ENCODE data around the gene SEPTIN10.

The SEPTIN10 gene

DNA sequence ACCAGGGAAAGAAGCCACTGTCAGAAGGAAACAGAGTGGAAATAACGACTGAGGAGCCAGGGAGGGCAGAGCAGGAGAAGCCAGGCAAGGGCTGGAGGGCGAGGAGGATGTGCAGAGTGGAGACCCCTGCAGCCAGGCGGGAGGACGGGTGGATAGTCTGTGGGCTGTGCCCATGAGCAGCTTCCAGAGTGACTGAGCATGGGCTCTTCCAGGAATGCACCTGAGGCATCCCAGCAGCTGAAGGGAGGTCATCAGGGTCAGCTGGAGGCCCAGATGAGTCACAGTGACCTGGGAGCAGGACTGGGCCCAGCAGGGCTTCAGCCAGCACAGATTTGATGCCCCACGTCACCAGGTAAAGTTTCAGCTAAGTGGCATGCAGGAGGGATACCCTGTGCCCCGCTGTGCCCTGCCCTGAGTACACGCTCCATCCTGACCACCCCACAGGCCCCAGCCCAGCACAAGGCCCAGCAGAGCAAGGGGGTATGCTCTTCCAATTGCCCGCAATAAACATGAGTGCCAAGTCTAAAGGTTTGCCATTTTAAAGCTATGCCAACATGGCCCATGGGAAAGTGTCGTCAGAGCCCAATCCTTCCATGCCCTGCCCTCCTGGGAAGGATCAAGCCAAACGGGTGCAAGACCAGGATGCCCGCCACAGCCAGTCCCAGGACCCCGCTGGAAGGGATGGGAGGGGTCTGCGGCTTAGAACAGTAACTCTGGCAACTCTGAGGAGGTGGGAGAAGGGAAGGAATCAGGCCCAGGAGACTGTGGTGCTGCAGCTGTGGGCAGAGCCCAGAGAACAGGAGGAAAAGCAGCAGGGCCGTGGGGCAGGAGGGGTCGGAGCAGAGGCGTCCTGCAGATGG, 85.7 kb downstream of the SEPTIN10 start:
- Histone ChIP-seq H3K4me3 (ENCODE audit: low read depth, low read length) (no peak overlapping the region), H3K36me3 (replicated peaks) (no peaks in the 10 kb centered on the region), H3K27ac (no peak overlapping the region), H3K27me3 (replicated peaks) (no peaks in the 10 kb centered on the region)
- TF ChIP-seq, protein P1, sequence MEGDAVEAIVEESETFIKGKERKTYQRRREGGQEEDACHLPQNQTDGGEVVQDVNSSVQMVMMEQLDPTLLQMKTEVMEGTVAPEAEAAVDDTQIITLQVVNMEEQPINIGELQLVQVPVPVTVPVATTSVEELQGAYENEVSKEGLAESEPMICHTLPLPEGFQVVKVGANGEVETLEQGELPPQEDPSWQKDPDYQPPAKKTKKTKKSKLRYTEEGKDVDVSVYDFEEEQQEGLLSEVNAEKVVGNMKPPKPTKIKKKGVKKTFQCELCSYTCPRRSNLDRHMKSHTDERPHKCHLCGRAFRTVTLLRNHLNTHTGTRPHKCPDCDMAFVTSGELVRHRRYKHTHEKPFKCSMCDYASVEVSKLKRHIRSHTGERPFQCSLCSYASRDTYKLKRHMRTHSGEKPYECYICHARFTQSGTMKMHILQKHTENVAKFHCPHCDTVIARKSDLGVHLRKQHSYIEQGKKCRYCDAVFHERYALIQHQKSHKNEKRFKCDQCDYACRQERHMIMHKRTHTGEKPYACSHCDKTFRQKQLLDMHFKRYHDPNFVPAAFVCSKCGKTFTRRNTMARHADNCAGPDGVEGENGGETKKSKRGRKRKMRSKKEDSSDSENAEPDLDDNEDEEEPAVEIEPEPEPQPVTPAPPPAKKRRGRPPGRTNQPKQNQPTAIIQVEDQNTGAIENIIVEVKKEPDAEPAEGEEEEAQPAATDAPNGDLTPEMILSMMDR (IDR thresholded peaks at IDR 0.05; ENCODE audit: low read depth, low read length, missing control alignments) = no peak
- no peak for DNase-seq
- in situ Hi-C loops (cut with HindIII; ENCODE audit: low pct_ligation_motif_present, low sequenced_read_pairs) = no loop called here

DNA sequence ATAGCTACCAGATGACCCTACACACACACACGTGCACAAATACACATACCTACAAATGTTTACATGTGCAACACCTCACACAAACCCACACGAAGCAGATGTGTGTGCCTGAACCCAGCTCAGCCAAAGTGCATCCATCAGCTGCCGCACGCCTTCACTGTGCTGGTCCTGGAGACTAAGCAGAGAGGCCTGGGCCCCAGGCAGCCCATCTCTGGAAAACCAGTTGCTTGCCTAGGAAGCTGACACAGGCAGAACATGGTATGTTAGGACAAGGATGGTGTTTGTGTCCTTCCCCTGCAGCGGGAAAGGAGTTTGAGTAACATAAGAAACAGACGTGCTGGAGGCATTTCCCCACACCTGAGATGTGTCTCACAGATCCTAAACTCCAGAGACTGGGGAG, 86.7 kb downstream of the SEPTIN10 start:
- no peak overlapping the region for H3K4me3 ChIP-seq (ENCODE audit: low read depth, low read length)
- no peak overlapping the region for H3K27ac ChIP-seq
- TF ChIP-seq, protein P1 (IDR thresholded peaks at IDR 0.05; ENCODE audit: low read depth, low read length, missing control alignments) = no peak
- no peaks in the 10 kb centered on the region for H3K27me3 ChIP-seq (replicated peaks)
- no peaks in the 10 kb centered on the region for H3K36me3 ChIP-seq (replicated peaks)
- no peak for DNase-seq
- in situ Hi-C loops (cut with HindIII; ENCODE audit: low pct_ligation_motif_present, low sequenced_read_pairs) = no loop called here

DNA sequence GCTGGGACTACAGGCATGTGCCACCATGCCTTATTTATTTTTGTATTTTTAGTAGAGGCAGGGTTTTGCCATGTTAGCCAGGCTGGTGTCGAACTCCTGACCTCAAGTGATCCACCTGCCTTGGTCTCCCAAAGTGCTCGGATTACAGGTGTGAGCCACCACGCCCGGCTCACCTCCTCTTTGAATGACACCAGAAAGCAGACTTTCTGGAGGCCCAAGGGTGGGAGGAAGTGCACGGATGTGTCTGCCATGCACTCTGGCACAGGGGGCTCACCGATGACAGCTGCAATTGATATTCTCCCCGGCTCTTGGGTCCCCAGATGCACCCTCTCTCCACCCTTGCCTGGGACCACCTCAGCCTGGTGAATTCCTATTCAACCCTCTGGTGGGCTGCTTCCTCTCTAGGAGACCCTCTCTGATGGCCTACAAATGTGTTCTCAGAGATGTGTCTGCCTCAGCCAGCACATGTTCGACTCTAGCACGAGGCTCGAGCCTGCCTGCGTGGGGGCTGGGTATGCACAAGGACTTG, 87.3 kb downstream of the SEPTIN10 start:
- H3K36me3 ChIP-seq (replicated peaks) = no peaks in the 10 kb centered on the region
- no peak overlapping the region for H3K27ac ChIP-seq
- in situ Hi-C loops (cut with HindIII; ENCODE audit: low pct_ligation_motif_present, low sequenced_read_pairs) = no loop called here
- no peaks in the 10 kb centered on the region for H3K27me3 ChIP-seq (replicated peaks)
- DNase-seq = no peak
- TF ChIP-seq, protein P1 (IDR thresholded peaks at IDR 0.05; ENCODE audit: low read depth, low read length, missing control alignments) = no peak
- H3K4me3 ChIP-seq (ENCODE audit: low read depth, low read length) = no peak overlapping the region

DNA sequence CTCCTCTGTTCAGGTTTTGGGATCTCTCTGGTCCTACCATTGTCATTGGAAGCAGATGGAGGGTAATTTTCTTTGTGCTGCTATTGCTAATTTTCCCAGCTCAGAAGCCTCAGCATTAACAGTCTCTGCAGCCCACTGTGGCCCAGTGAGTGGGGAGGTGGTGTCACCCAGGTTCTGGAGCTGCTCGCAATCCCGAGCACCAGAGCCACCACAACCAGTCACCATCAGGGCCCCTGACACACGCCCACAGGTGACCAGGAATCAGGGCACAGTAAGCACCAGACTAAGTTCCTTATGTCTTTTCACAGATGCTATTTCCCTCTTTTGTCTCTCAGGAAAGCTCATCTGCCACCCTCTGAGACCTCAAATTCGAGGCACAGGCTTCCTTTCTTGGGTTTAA, 87.9 kb downstream of the SEPTIN10 start:
- Histone ChIP-seq H3K27me3 (replicated peaks) (no peaks in the 10 kb centered on the region), H3K4me3 (ENCODE audit: low read depth, low read length) (no peak overlapping the region), H3K27ac (no peak overlapping the region), H3K36me3 (replicated peaks) (no peaks in the 10 kb centered on the region)
- TF ChIP-seq, protein P1 (IDR thresholded peaks at IDR 0.05; ENCODE audit: low read depth, low read length, missing control alignments) = no peak
- in situ Hi-C loops (cut with HindIII; ENCODE audit: low pct_ligation_motif_present, low sequenced_read_pairs) = no loop called here
- no peak for DNase-seq

DNA sequence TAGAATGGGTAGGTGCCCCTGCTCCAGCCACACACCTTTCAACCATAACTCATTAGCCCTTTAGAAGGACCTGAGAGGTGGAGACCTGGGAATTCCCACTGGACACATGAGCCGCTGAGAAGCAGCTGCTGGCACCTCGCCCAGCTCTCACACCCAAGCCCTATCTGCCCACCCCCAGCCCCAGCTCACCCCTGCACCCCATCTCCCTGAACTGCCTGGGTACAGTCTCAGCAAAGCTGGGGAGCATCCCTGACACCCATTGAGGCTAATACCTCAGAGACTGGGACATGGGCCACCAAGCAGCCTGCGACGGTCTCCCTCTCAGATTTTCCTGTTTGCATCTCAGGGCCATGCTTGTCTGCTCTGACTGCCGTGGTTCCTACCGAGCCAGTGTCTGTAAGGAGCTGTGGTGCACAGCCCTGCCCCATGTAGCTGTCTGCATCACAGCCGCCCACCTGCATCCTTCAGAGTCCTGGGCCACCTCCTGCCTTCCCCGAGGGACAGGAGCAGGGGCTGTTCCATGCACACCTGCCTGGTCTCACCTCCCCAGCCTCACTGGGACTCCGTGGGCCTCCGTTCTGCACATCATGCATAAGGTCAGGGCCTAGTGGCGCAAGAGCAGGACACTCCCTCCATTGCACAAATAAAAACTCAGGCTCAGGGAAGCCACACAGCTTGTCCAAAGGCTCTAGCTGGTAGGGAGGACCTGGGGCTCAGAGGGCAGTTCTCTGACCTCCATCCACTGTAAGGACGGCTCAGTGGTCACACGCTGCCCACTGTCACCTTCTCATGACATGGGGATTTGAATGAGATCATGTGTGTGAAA, 90.0 kb downstream of the SEPTIN10 start:
- Histone ChIP-seq H3K36me3 (replicated peaks) (no peaks in the 10 kb centered on the region), H3K4me3 (ENCODE audit: low read depth, low read length) (no peak overlapping the region), H3K27ac (no peak overlapping the region), H3K27me3 (replicated peaks) (no peaks in the 10 kb centered on the region)
- DNase-seq = no peak
- in situ Hi-C loops (cut with HindIII; ENCODE audit: low pct_ligation_motif_present, low sequenced_read_pairs) = no loop called here
- TF ChIP-seq, protein P1 (IDR thresholded peaks at IDR 0.05; ENCODE audit: low read depth, low read length, missing control alignments) = no peak
